IMR-90 (cell line): ENCODE data around the gene FUCA2. TPM values are rescaled to one million over a fixed set of nuclear protein-coding genes. Genes with fewer than 3 reads are reported as not detected.

Source experiments
- ATAC-seq: fragments of 200-7000 bp; cut with Tn5 transposase; 2 replicates; pipeline ENCODE4 v1.9.1; 2020; ENCODE audit warnings: low read depth, mild to moderate bottlenecking, moderate library complexity
- BruUV-seq: library from RNA; stranded (reverse); fragments of 400-500 nt; replicated peaks from 2 replicates; lab custom pipeline; 2021; lab: Mats Ljungman, UMichigan
- CTCF ChIA-PET: fragments of 300-600 bp; formaldehyde crosslinking; extraction: SDS; loops from one replicate; lab custom pipeline; 2021; ENCODE audit warnings: antibody characterized with exemption; lab: Yijun Ruan, JAX
- POLR2A ChIA-PET: fragments of 300-600 bp; sonication (Branson Sonifier 250); formaldehyde crosslinking; loops from one replicate; lab custom pipeline; 2022; ENCODE audit warnings: antibody characterized with exemption; ENCODE audit not compliant: unreplicated experiment; lab: Charles Lee
- DNase-seq: peaks from one replicate; pipeline ENCODE4 v3.0.0; 2013
- H2AFZ ChIP-seq: replicated peaks from 2 replicates; pipeline ENCODE3; 2013; ENCODE audit warnings: low read length, mild to moderate bottlenecking; ENCODE audit not compliant: poor library complexity
- H2AK5ac ChIP-seq: 2 replicates; pipeline ENCODE4 v1.6.1; 2013; ENCODE audit warnings: low read depth, low read length, inconsistent platforms
- H2AK9ac ChIP-seq: replicated peaks from 2 replicates; pipeline ENCODE3; 2013; ENCODE audit warnings: mild to moderate bottlenecking, low read depth, low read length, moderate library complexity; ENCODE audit not compliant: poor library complexity
- H2BK120ac ChIP-seq: 2 replicates; pipeline ENCODE4 v1.6.1; 2013; ENCODE audit warnings: low read depth, low read length, inconsistent platforms
- H2BK15ac ChIP-seq: 3 replicates; pipeline ENCODE4 v1.6.1; 2013; ENCODE audit warnings: low read depth, low read length, inconsistent platforms
- H2BK20ac ChIP-seq: 2 replicates; pipeline ENCODE4 v1.6.1; 2013; ENCODE audit warnings: low read depth, mild to moderate bottlenecking, inconsistent platforms, low read length, moderate library complexity
- H2BK5ac ChIP-seq: 2 replicates; pipeline ENCODE4 v1.6.1; 2013; ENCODE audit warnings: mild to moderate bottlenecking, low read depth, low read length, inconsistent platforms; ENCODE audit not compliant: poor library complexity, severe bottlenecking
- H3K14ac ChIP-seq: replicated peaks from 2 replicates; pipeline ENCODE4 v1.6.1; 2013; ENCODE audit warnings: low read depth, low read length, inconsistent platforms
- H3K18ac ChIP-seq: 2 replicates; pipeline ENCODE4 v1.6.1; 2013; ENCODE audit warnings: low read depth, low read length, control low read depth
- H3K23ac ChIP-seq: 2 replicates; pipeline ENCODE4 v1.6.1; 2013; ENCODE audit warnings: low read depth, low read length, inconsistent platforms
- H3K27ac ChIP-seq: 2 replicates; pipeline ENCODE4 v1.5.1; 2013; ENCODE audit warnings: mild to moderate bottlenecking, control low read depth, low read length; ENCODE audit not compliant: insufficient read depth
- H3K27me3 ChIP-seq: 2 replicates; pipeline ENCODE4 v1.6.1; 2013; ENCODE audit warnings: low read length; ENCODE audit not compliant: control insufficient read depth, insufficient read depth
- H3K36me3 ChIP-seq: 2 replicates; pipeline ENCODE4 v1.6.1; 2013; ENCODE audit warnings: low read length, mixed read lengths; ENCODE audit not compliant: control insufficient read depth, insufficient read depth
- H3K4ac ChIP-seq: 2 replicates; pipeline ENCODE4 v1.6.1; 2013; ENCODE audit warnings: low read depth, low read length, inconsistent platforms
- H3K4me1 ChIP-seq: 2 replicates; pipeline ENCODE4 v1.6.1; 2013; ENCODE audit warnings: low read length, mixed read lengths; ENCODE audit not compliant: control insufficient read depth, insufficient read depth
- H3K4me2 ChIP-seq: 2 replicates; pipeline ENCODE4 v1.6.1; 2013; ENCODE audit warnings: low read depth, mild to moderate bottlenecking, control low read depth, low read length, moderate library complexity
- H3K4me3 ChIP-seq: 2 replicates; pipeline ENCODE4 v1.5.1; 2013; ENCODE audit warnings: low read depth, mild to moderate bottlenecking, control low read depth, low read length, moderate library complexity; ENCODE audit not compliant: insufficient read depth
- H3K56ac ChIP-seq: 2 replicates; pipeline ENCODE4 v1.6.1; 2013; ENCODE audit warnings: low read length, inconsistent platforms; ENCODE audit not compliant: insufficient read depth; ENCODE audit errors: extremely low read depth
- H3K79me1 ChIP-seq, 2 experiments: 2 replicates each; pipeline ENCODE4 v1.6.1; 2013; ENCODE audit warnings: low read length in 2 of 2, inconsistent platforms in 1 of 2, low read depth in 1 of 2
- H3K9ac ChIP-seq: 2 replicates; pipeline ENCODE4 v1.6.1; 2013; ENCODE audit warnings: low read depth, low read length, control low read depth
- H3K9me1 ChIP-seq: 2 replicates; pipeline ENCODE4 v1.6.1; 2013; ENCODE audit warnings: low read length, inconsistent platforms; ENCODE audit not compliant: insufficient read depth
- H3K9me3 ChIP-seq: 2 replicates; pipeline ENCODE4 v1.6.1; 2013; ENCODE audit warnings: low read length; ENCODE audit not compliant: control insufficient read depth, insufficient read depth
- H4K20me1 ChIP-seq: 2 replicates; pipeline ENCODE4 v1.6.1; 2013; ENCODE audit warnings: low read length, inconsistent platforms; ENCODE audit not compliant: insufficient read depth
- H4K5ac ChIP-seq: 2 replicates; pipeline ENCODE4 v1.6.1; 2013; ENCODE audit warnings: mild to moderate bottlenecking, low read depth, low read length, control low read depth
- H4K8ac ChIP-seq, 2 experiments: 2 replicates each; pipeline ENCODE4 v1.6.1; 2013; ENCODE audit warnings: low read depth in 2 of 2, low read length in 2 of 2, control low read depth in 1 of 2, inconsistent platforms in 1 of 2
- H4K91ac ChIP-seq: 2 replicates; pipeline ENCODE4 v1.6.1; 2013; ENCODE audit warnings: low read depth, low read length, inconsistent platforms; ENCODE audit not compliant: insufficient read depth
- BHLHE40 ChIP-seq: fragments of 150-350 bp; IDR thresholded peaks from 2 replicates; pipeline ENCODE4 v1.6.1; 2016; ENCODE audit warnings: mild to moderate bottlenecking, low read depth, low read length
- CEBPB ChIP-seq: IDR thresholded peaks from 2 replicates; pipeline ENCODE4 v1.6.1; 2012; ENCODE audit warnings: low read depth, low read length, improper control_type of control experiment
- CHD1 ChIP-seq: IDR thresholded peaks from 2 replicates; pipeline ENCODE4 v1.6.1; 2012; ENCODE audit warnings: low read depth, low read length, improper control_type of control experiment
- ELK1 ChIP-seq: fragments of 150-350 bp; IDR thresholded peaks from 2 replicates; pipeline ENCODE4 v1.6.1; 2016; ENCODE audit warnings: low read depth, mild to moderate bottlenecking, low read length, moderate library complexity, borderline replicate concordance
- FOS ChIP-seq: fragments of 150-350 bp; IDR thresholded peaks from 2 replicates; pipeline ENCODE4 v1.6.1; 2016; ENCODE audit warnings: low read depth, low read length
- MAFK ChIP-seq: IDR thresholded peaks from 2 replicates; pipeline ENCODE4 v1.6.1; 2012; ENCODE audit warnings: low read depth, low read length, improper control_type of control experiment
- MAZ ChIP-seq: IDR thresholded peaks from 2 replicates; pipeline ENCODE4 v1.6.1; 2012; ENCODE audit warnings: low read depth, mild to moderate bottlenecking, low read length, improper control_type of control experiment, moderate library complexity, borderline replicate concordance
- MXI1 ChIP-seq: IDR thresholded peaks from 2 replicates; pipeline ENCODE4 v1.6.1; 2012; ENCODE audit warnings: low read depth, mild to moderate bottlenecking, low read length, moderate library complexity, borderline replicate concordance
- NFE2L2 ChIP-seq: fragments of 150-350 bp; IDR thresholded peaks from 2 replicates; pipeline ENCODE4 v1.6.1; 2016; ENCODE audit warnings: low read depth, mild to moderate bottlenecking, low read length
- POLR2A ChIP-seq: IDR thresholded peaks from 2 replicates; pipeline ENCODE4 v1.6.1; 2012; ENCODE audit warnings: mild to moderate bottlenecking, low read depth, low read length
- RAD21 ChIP-seq: IDR thresholded peaks from 2 replicates; pipeline ENCODE4 v1.6.1; 2012; ENCODE audit warnings: low read length, improper control_type of control experiment
- RCOR1 ChIP-seq: IDR thresholded peaks from 2 replicates; pipeline ENCODE4 v1.6.1; 2012; ENCODE audit warnings: mild to moderate bottlenecking, low read length, improper control_type of control experiment; ENCODE audit not compliant: insufficient replicate concordance
- RFX5 ChIP-seq: IDR thresholded peaks from 2 replicates; pipeline ENCODE4 v1.8.0; 2012; ENCODE audit warnings: low read depth, mild to moderate bottlenecking, low read length, moderate library complexity
- USF2 ChIP-seq: fragments of 150-350 bp; IDR thresholded peaks from 2 replicates; pipeline ENCODE4 v1.6.1; 2017; ENCODE audit warnings: mild to moderate bottlenecking, antibody characterized with exemption, low read length, low read depth
- WGBS, 2 experiments: methylation state at CpG; one replicate each; pipeline versions ENCODE4 v1.1.5 to v1.1.7; 2013; ENCODE audit warnings: missing lambda C conversion rate in 2 of 2; ENCODE audit not compliant: insufficient read length in 1 of 2; ENCODE audit errors: extremely low coverage in 2 of 2; 5-methylcytosine and 5-hydroxymethylcytosine counted together
- dilution Hi-C: fragments of 300-500 bp; cut with HindIII; formaldehyde crosslinking; loops from one replicate; pipeline ENCODE4 v1.14.3; 2018; ENCODE audit warnings: low sequenced_read_pairs; ENCODE audit not compliant: unreplicated experiment
- in situ Hi-C: fragments of 300-500 bp; cut with MboI; formaldehyde crosslinking; loops from 3 replicates; pipeline ENCODE4 v1.14.3; 2019; ENCODE audit warnings: low sequenced_read_pairs, inconsistent platforms, mixed read lengths
- intact Hi-C: fragments of 100-400 bp; cut with micrococcal nuclease; formaldehyde crosslinking; loops from 2 replicates; pipeline ENCODE4 v1.10.0; 2022
- polyA plus RNA-seq, 3 experiments: library from polyadenylated mRNA; depleted of rRNA; stranded (reverse); fragments of >200 nt; gene quantifications; 2 replicates each; pipeline ENCODE4 v1.2.3, GENCODE V29; 2012; ENCODE audit warnings: low replicate concordance in 1 of 3
- total RNA-seq: library from RNA; depleted of rRNA; stranded (reverse); fragments of >200 nt; gene quantifications from 2 replicates; pipeline ENCODE4 v1.2.3, GENCODE V29; 2012
- TF ChIP-seq, protein P1 (sequence below): conservative IDR thresholded peaks from 2 replicates; pipeline ENCODE4 v1.5.1; 2012; ENCODE audit warnings: mild to moderate bottlenecking, low read depth, low read length, improper control_type of control experiment

Gene FUCA2
- total and polyA plus RNA-seq, 2 of the 4 experiments (the other 2 are of a cell fraction): 44.1 to 47.4 TPM

GRCh38 chr6:143486752-143487151, 24.8 kb downstream of the FUCA2 start:
- no peak for TF ChIP-seq POLR2A
- TF ChIP-seq RCOR1: no peak
- no peak for TF ChIP-seq NFE2L2
- no peak for TF ChIP-seq USF2
- TF ChIP-seq MAFK: no peak
- no peak for TF ChIP-seq ELK1
- no peak for TF ChIP-seq RFX5
- TF ChIP-seq RAD21: no peak
- TF ChIP-seq, protein P1, sequence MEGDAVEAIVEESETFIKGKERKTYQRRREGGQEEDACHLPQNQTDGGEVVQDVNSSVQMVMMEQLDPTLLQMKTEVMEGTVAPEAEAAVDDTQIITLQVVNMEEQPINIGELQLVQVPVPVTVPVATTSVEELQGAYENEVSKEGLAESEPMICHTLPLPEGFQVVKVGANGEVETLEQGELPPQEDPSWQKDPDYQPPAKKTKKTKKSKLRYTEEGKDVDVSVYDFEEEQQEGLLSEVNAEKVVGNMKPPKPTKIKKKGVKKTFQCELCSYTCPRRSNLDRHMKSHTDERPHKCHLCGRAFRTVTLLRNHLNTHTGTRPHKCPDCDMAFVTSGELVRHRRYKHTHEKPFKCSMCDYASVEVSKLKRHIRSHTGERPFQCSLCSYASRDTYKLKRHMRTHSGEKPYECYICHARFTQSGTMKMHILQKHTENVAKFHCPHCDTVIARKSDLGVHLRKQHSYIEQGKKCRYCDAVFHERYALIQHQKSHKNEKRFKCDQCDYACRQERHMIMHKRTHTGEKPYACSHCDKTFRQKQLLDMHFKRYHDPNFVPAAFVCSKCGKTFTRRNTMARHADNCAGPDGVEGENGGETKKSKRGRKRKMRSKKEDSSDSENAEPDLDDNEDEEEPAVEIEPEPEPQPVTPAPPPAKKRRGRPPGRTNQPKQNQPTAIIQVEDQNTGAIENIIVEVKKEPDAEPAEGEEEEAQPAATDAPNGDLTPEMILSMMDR: no peak
- TF ChIP-seq CEBPB: no peak
- no peak for TF ChIP-seq CHD1
- TF ChIP-seq FOS: no peak
- TF ChIP-seq MAZ: no peak
- no peak for TF ChIP-seq MXI1
- TF ChIP-seq BHLHE40: no peak
- Histone ChIP-seq H3K27ac (no peak overlapping the region), H3K9ac (no peak overlapping the region), H4K91ac (no peak overlapping the region), H3K23ac (no peak overlapping the region), H3K36me3 (peaks cover 3% of the 10 kb centered on the region), H2BK15ac (no peak overlapping the region), H3K56ac (no peak overlapping the region), H3K4me3 (no peak overlapping the region), H2AK5ac (no peak overlapping the region), H3K4me1 (no peaks in the 10 kb centered on the region), H2AK9ac (no peak overlapping the region), H4K5ac (no peak overlapping the region), H3K4me2 (no peak overlapping the region), H2BK5ac (no peak overlapping the region), H3K18ac (no peak overlapping the region), H4K8ac (no peak overlapping the region), H3K4ac (no peak overlapping the region), H3K14ac (no peak overlapping the region), H2AFZ (no peak overlapping the region), H4K20me1 (no peaks in the 10 kb centered on the region), H2BK120ac (no peak overlapping the region), H3K9me1 (no peaks in the 10 kb centered on the region; the same call in 1 of the 2 replicates), H3K9me3 (no peaks in the 10 kb centered on the region), H2BK20ac (no peak overlapping the region), H3K27me3 (no peaks in the 10 kb centered on the region), H3K79me1 (no peaks in the 10 kb centered on the region)
- ATAC-seq: no peak
- DNase-seq: no peak
- intact Hi-C loops: no loop called here
- ChIA-PET POLR2A (no interaction called here), CTCF (interaction anchor here (0.8 kb wide), 1 partner anchor 10 kb away, joined by 3 read pairs; no protein-coding TSS in a partner anchor)
- no CpG with 5 or more reads among the region's 3 CpGs for WGBS, 2 experiments
- dilution Hi-C loops: no loop called here
- in situ Hi-C loops: no loop called here
- BruUV-seq: no TSS peak
